Testis (tissue), 2 donors: ENCODE measurements around the gene NPM3.

Experiments
- POLR2A ChIP-seq: fragments of 450-650 bp; IDR thresholded peaks from one replicate; pipeline ENCODE4 v1.6.1; 2017; ENCODE audit warnings: antibody characterized with exemption, mild to moderate bottlenecking, moderate library complexity
- TF ChIP-seq, protein P1 (sequence below), 3 experiments: fragments of 450-650 bp in 2 of 3; fragments of 200-600 bp in 1 of 3; sonication (generic) in 1 of 3; IDR thresholded peaks; one replicate each; pipeline ENCODE4 v1.5.1; 2016 to 2019; ENCODE audit warnings: antibody characterized with exemption in 3 of 3, mild to moderate bottlenecking in 2 of 3, moderate library complexity in 1 of 3

DNA sequence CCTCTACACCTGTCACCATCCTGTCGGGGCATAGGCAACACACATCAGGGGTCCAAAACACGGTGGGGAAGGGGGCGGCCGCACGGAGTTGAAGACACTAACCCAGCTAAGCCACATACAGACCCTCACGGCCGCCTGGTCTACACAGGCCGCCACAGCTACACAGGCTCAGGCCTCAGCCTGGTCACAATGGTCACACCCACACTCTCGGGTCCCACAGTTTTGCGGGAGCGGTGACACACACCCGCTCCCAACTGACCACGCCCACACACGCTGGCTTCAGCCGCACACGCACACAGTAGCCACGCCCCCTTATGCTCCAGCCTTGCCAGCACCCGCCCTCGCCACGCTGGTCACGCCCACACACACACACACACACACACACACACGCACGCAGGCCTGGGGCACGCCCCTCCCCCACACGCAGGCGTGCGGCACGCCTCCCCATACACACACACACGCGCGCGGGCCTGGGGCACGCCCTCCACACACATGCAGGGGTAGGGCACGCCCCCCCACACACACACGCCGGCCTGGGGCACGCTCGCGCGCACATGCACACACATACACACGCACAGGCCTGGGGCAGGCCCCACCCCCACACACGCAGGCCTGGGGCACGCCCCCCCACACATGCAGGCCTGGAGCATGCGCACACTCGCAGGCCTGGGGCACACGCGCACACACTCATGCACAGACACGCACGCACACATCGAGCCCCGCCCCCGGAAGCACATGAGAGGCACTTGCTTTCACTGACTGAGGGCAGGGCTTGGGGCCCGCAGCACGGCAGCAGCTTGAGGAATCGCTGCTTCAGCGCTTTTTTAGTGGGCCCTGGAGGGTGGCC is 47.3 kb upstream of the NPM3 start:
- TF ChIP-seq, protein P1, sequence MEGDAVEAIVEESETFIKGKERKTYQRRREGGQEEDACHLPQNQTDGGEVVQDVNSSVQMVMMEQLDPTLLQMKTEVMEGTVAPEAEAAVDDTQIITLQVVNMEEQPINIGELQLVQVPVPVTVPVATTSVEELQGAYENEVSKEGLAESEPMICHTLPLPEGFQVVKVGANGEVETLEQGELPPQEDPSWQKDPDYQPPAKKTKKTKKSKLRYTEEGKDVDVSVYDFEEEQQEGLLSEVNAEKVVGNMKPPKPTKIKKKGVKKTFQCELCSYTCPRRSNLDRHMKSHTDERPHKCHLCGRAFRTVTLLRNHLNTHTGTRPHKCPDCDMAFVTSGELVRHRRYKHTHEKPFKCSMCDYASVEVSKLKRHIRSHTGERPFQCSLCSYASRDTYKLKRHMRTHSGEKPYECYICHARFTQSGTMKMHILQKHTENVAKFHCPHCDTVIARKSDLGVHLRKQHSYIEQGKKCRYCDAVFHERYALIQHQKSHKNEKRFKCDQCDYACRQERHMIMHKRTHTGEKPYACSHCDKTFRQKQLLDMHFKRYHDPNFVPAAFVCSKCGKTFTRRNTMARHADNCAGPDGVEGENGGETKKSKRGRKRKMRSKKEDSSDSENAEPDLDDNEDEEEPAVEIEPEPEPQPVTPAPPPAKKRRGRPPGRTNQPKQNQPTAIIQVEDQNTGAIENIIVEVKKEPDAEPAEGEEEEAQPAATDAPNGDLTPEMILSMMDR (IDR thresholded peaks at IDR 0.05) = no peak
- TF ChIP-seq POLR2A = no peak
